Medulla oblongata (tissue), 1 donor: Measurements from ENCODE around the gene AIP.

ENCODE experiments used
- DNase-seq: peaks from one replicate; pipeline ENCODE4 v3.0.0-alpha.2; 2015; ENCODE audit errors: extremely low spot score

Gene AIP

GRCh38 chr11:67534070-67534679 is 51.3 kb downstream of the AIP start:
- DNase-seq = no peak

- DNase-seq = no peak
These were observed 52.7 kb downstream of the AIP start for GRCh38 chr11:67535561-67535960.

DNA sequence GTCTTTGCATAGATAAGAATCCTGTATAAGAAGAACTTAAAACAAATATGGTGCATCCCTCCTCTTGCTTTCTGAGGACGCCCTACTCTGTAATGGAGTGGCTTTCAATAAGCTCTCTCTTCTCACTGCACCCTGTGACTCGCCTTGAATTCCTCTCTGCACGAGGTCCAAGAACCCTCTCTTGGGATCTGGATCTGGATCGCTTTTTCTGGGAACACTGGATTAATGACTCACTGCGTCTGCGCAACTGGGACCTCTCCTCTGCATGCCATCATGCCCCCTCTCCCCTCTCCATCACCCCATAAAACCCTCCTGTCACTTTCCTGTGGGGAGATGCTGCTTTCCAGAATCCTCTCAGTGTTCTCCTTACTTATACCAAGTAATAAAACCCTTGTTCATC is 55.5 kb downstream of the AIP start:
- DNase-seq = no peak

- no peak for DNase-seq
These were observed 56.1 kb downstream of the AIP start for GRCh38 chr11:67538823-67539505.

DNA sequence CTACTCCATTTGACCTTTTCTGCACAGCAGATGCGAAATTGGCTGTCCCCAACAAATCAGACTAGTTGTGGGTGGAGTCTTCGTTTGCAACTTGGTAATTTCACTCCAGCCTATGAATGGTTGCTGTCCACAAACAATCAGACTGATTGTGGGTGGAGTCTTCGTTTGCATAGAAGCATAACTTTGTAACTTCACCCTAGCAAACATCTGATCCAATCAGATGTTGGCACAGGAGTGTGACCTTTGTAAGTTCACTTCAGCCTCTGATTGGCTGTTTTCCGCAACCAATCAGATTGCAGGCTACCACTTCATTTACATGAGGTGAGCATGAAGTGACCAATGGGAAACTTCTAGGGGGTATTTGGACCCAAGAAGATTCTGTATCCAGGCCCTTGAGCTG is 56.7 kb downstream of the AIP start:
- DNase-seq = no peak
